Stimulated activated CD4-positive, alpha-beta T cell treated with anti-CD3 and anti-CD28 coated beads, TNF-alpha, amount 100 ng/mL, for 1 hour (primary cell): ENCODE data around the gene NPM3.
A peak's percentile ranks its signal among the peaks of the same experiment; 100 is the strongest.
"Not testable (repeated sequence)": the region's sequence is repeated elsewhere in the genome, so short reads cannot be mapped to it uniquely, and the experiment has no call there.

ENCODE experiments used
- DNase-seq, 3 donors: peaks; one replicate each; pipeline ENCODE4 v3.0.0-alpha.2; 2020; ENCODE audit warnings: low read depth in 3 of 3, low spot score in 1 of 3

The NPM3 gene

GRCh38 chr10:101807158-101807557 is 23.9 kb upstream of the NPM3 start:
- no peak for DNase-seq

GRCh38 chr10:101803511-101803910 is 20.3 kb upstream of the NPM3 start:
- no peak for DNase-seq

DNA sequence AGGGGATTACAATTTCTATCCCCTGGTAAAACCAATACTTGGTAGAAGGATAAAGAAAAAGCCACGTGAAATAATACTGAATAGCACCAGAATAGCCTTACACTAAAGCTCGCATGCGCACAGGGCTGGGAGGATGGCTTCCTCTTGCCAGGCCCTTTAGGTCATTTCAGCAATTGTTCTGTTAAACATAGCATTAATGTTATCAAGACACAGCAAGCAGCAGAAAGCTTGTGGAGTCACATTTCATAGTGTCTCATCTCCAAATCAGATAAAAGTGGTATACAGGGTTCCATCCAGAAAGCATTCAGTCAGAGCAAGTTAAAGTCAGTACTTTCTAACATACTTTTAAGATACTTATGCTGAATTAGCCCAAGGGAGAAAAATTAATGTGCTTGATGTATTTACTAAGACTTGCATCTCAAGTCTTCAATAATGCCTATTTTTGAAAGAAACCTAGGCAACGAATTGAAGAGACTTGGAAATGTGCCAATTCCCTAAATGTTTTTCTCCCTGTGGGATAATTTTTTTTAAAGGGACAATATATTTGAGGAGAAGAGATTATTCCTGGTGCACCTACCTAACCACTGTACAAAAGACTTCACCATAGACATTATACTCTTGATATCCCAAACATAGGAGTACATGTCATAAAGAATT is 14.3 kb upstream of the NPM3 start:
- DNase-seq, result no peak

DNA sequence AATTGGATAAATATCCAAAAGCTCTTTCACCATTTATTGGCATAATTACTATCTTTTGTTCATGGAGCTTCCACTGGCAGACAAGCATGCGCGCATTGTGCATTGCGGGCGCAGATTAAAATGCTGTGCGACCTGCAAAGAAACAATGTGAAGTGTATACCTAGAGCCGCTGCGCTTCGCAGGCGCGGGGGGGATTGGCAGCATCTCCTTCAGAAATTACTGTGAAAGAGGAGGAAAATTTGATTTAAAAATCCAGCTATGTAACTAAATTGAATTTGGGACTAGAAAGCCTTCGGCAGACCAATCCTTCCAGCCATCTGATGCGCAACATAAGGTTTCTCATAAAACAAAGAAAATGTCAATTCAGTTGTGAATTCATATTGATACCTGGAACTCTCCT is 10.3 kb upstream of the NPM3 start:
- no peak for DNase-seq

DNA sequence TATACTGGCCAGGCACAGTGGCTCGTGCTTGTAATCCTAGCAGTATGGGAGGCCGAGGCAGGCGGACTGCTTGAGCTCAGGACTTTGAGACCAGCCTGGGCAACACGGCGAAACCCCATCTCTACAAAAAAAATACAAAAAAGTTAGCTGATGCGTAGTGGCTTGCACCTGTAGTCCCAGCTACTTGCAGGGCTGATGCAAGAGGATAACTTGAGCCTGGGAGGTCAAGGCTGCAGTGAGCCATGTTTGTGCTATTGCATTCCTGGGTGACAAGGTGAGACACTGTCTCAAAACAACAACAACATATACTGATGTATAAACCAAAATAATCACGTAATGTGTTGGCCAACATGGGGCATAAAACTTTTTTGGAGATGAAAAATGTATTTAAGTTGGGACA is 6.4 kb upstream of the NPM3 start:
- DNase-seq, result no peak

DNA sequence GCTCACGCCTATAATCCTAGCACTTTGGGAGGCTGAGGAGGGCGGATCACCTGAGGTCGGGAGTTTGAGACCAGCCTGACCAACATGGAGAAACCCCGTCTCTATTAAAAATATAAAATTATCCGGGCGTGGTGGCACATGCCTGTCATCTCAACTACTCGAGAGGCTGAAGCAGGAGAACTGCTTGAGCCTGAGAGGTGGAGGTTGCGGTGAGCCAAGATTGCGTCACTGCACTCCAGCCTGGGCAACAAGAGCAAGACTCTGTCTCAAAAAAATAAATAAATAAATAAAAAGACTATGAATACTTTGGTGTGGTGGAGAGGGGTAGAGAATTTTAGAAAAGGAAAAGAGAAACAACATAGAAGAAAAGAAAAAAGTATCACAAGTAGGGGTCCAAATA is 6.0 kb upstream of the NPM3 start:
- DNase-seq, result not testable (repeated sequence)

GRCh38 chr10:101785801-101786200 is 2.6 kb upstream of the NPM3 start:
- no peak for DNase-seq

DNA sequence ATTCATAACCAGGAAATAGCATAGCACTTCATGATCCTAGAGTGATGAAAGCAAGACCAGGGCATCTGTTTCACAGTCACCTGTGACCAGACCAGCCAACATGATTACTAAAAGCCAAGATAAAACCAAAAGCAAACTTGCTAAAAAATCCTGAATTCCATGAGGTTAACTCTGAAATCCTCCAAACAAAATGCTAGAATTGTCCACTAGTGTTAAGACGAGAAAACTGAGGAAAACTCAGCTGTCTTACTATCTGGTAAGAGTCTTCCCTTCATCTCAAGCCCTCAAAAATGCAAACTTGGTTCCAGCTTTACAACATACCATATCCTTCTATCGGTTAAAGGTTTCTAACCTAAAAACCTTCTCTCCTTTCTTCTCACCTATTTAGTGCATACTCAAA is 1.3 kb upstream of the NPM3 start:
- DNase-seq, result no peak

DNA sequence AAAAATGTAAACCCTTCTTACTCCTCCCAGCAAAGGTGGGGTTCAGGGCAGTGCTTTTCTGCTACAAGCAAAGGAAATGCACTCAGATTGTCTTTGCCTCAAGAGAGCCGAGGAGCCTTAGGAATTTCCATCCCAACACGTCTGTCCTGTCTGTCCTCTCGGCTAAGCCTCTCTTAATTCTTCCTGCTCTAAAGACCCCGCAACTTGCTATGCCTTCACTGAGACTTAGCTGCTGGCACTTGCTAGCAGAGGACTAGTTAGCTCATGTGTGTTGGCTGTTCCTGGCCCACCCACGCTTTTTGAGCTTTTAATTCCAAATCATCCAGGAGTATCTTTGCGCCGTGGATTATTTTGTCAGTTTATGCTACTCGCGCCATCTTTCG is 481 bp upstream of the NPM3 start:
- DNase-seq, result no peak

DNA sequence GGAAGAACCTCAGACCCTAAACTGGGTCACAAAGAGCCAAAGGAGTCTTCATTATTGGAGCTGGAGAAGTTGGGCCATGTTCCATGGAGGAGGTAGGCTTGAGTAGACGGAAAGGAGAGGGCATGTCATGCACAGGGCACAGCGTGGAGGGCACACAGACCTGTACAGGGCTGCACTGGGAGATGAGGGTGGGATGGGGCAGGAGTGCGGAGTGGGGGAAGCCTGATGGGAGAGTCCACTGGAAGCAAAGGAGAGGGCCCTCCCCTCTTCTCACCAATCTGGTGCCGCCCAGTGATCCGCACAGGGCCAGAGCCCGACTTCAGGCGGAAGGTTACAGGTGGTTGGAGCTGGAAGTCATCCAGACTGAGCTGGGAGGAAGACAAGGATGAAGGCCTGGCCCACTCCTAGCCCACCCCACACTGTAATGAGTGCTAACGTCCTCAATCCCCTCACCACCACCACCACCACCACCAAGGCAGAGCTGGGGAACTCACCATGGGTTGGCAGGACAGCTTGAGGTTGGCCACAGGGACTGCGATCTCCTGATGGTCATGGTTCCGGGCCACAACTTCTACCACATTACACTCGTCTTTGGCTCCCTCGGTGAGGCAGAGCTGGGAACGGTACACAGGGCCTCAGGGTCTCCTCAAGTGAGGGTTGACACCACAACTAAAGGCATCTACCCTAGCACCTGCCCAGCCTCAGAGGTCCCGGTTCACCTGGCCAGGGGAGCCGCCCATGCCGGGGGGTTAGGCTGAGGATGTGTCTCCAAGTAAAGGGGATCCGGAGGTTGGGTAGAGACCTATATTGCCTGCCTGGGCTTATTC is 1.0 kb downstream of the NPM3 start:
- no peak for DNase-seq

GRCh38 chr10:101781655-101781983 is 1.6 kb downstream of the NPM3 start:
- no peak for DNase-seq

DNA sequence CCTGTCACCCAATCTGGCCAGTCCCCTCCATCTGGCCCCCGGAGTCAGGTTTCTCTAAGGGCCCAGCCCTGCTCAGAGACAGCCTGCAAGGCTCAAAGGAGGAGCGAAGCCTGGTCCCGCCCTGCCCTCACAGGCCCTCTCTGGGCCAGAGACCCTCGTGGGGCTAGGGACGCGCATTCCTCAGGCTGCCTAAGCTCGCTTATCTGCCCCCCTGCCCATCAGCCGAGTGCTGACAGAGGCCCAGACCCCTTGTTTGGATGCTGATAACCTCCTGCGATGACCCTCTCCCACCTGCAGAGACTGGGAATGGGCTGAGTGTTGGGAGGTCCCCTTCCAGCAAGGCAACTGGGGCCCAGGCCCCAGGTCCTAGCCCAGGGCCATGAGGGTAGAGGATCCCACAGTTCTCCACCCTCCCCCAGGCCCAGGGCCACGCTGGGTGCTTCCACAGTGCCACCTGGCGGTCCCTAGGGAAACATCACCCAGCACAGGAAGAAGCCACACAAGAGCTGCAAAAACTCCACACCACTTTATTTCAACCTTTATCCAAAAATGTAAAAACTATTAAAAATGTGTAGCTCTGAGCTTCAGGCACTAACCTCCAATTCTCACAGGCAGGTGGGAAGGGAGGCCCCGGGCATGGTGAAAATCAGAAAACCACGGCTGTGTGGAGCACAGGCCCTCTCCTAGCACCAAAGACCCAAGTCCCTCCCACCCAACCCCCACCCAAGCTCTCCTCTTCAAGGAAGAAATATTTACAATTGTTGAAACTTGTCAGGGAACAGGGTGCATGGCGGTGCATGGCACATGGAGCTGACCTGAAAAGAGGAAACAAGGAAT is 2.2 kb downstream of the NPM3 start:
- DNase-seq, result peak; percentile 28 to 63 (median 31)

DNA sequence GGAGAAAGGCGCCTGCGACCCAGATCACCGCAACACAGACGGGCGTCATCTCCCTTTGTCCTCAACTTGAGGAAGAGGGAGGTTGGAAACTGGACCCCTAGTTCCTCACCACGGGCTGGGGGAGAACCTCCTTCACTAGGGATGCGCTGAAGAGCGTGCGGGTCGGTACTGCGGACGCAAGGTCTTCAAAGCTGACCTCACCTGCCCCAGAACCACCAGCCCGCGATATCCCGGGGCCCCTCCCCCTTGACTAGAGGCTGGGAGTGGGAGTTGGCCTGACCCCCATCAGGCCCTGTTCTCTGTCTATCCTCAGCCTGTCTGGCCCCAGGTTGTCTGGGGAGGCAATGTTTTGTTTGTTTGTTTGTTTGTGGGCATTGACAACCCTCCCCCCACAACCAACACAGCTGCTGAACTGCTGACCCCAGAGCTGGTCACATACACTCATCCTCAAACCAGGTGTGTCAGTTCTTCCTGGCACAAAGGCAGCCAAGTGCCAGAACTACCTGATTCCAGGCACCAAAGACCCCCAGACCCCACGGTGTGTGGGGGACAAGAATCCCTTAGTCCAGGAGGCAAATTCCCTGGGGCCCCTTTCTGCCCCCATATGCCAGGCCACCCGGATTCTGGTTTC is 2.9 kb downstream of the NPM3 start:
- DNase-seq, result no peak

GRCh38 chr10:101779544-101780186 is 3.6 kb downstream of the NPM3 start:
- peak; percentile 47 to 86 (median 63) for DNase-seq

GRCh38 chr10:101778781-101779543 is 4.3 kb downstream of the NPM3 start:
- DNase-seq, result no peak

GRCh38 chr10:101778151-101778780 is 5.0 kb downstream of the NPM3 start:
- no peak for DNase-seq

DNA sequence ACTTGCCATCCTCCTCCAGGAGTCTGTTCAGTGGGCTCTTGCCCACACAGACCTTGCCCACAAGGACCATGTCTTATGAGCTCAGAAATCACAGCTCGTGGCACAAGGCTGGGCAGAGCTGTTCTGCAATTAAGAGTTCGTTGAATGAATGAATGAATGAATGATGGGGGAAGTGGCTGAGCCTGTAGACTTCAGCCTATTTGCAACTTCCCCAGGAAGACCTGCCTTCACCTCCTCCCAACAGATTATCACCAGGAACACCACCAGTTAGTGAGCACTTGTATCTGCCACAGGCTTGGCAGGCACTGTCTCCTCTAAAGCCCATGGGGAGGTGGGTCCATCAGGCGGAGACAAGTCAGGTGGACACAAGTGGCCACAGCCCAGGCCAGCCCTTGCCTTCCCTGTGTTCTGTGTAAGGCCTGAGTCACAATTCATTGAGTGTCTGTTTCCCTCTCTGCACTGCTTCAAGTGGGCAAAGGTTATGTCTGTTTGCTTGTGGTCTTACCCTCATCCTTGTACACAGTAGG is 5.6 kb downstream of the NPM3 start:
- no peak for DNase-seq

DNA sequence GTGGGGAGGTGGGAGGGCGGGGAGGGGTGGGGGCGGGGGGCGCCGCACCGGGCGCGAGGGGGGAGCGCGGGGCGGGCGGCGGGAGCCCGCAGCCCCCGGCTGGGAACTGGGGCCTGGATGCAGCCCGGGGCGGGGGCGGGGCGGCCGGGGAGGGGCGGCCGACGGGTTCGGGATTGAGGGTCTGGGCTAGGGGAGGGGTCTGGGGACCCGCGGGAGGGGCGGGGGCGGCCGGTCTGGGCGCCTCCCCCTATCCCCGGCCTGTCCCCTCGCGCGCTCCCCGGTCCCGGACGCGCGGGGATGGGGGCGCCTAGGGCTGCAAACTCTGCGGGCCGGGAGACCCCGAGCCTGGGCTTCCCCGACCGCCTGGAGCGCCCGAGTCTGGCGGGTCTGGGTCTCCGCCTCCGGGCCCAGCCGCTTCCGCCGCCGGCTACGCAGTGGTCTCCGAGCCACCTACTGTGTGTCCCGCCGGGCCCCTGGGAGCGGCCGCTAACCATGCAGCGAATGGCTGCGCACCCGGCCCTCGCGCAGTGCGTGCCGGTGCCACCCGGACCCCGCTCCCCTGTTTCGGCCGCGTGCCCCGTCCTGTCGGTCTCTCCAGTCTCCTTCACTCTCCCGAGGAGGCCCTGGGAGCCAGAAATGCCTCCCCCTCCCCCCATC is 7.0 kb downstream of the NPM3 start:
- no peak for DNase-seq
